Spleen (tissue), 11 donors: ENCODE measurements around the gene DLG5. TPM values are rescaled to one million over a fixed set of nuclear protein-coding genes. Genes with fewer than 3 reads are reported as not detected.

ENCODE experiments used
- DNase-seq: peaks from one replicate; pipeline ENCODE4 v3.0.0-alpha.2; 2020
- H3K27ac ChIP-seq, 8 donors: fragments of 200-600 bp; sonication (generic) in 7 of 8; 1 replicate in 4 of 8; 2 replicates in 4 of 8; pipeline versions ENCODE4 v1.5.0 to v1.8.0; 2016 to 2021; ENCODE audit warnings: inconsistent platforms in 4 of 8, mild to moderate bottlenecking in 4 of 8, moderate library complexity in 1 of 8
- H3K27me3 ChIP-seq, 7 donors: fragments of 200-600 bp; sonication (generic) in 6 of 7; replicated peaks in 1 of 7; 1 replicate in 4 of 7; 2 replicates in 3 of 7; pipeline versions ENCODE4 v1.5.0 to v1.8.0; 2016 to 2021; ENCODE audit warnings: inconsistent platforms in 3 of 7, mild to moderate bottlenecking in 1 of 7
- H3K36me3 ChIP-seq, 6 donors: fragments of 200-600 bp; sonication (generic) in 5 of 6; 1 replicate in 4 of 6; 2 replicates in 2 of 6; pipeline versions ENCODE4 v1.5.0 to v1.8.0; 2016 to 2021; ENCODE audit warnings: inconsistent platforms in 2 of 6
- H3K4me1 ChIP-seq, 6 donors: fragments of 200-600 bp; sonication (generic) in 5 of 6; 1 replicate in 3 of 6; 2 replicates in 3 of 6; pipeline versions ENCODE4 v1.5.0 to v1.8.0; 2016 to 2021; ENCODE audit warnings: inconsistent platforms in 3 of 6
- H3K4me3 ChIP-seq, 8 donors: fragments of 200-600 bp; sonication (generic) in 7 of 8; 1 replicate in 4 of 8; 2 replicates in 4 of 8; pipeline versions ENCODE4 v1.5.0 to v1.8.0; 2016 to 2021; ENCODE audit warnings: inconsistent platforms in 4 of 8, mild to moderate bottlenecking in 4 of 8, moderate library complexity in 2 of 8
- H3K9me3 ChIP-seq, 8 donors: fragments of 200-600 bp; sonication (generic) in 7 of 8; 1 replicate in 4 of 8; 2 replicates in 4 of 8; pipeline versions ENCODE4 v1.5.0 to v1.8.0; 2016 to 2021; ENCODE audit warnings: inconsistent platforms in 4 of 8
- POLR2A ChIP-seq, 3 donors: fragments of 450-650 bp; IDR thresholded peaks; one replicate each; pipeline ENCODE4 v1.5.1; 2017; ENCODE audit warnings: antibody characterized with exemption in 3 of 3, mild to moderate bottlenecking in 1 of 3
- POLR2AphosphoS5 ChIP-seq, 3 donors: sonication (generic); formaldehyde crosslinking; IDR thresholded peaks; one replicate each; pipeline ENCODE4 v1.5.1; 2017; ENCODE audit warnings: antibody characterized with exemption in 3 of 3
- WGBS, 5 donors: extraction: QIAGEN DNeasy Blood & Tissue Kit in 3 of 5; methylation state at CpG; one replicate each; pipeline versions ENCODE4 v1.1.5 to v1.1.7; 2013 to 2018; 5-methylcytosine and 5-hydroxymethylcytosine counted together
- intact Hi-C: fragments of 100-400 bp; cut with DNase I; formaldehyde crosslinking; loops from one replicate; pipeline ENCODE4 v1.15.0; 2023; ENCODE audit warnings: low total_unique reads
- polyA plus RNA-seq, 3 donors: library from polyadenylated mRNA; stranded (reverse); fragments of 200-250 nt; gene quantifications; one replicate each; pipeline ENCODE4 v1.2.1, GENCODE V29; 2013
- total RNA-seq, 7 donors: library from RNA; depleted of rRNA in 3 of 7; stranded (reverse); fragments of >200 nt in 3 of 7; fragmentation: NEBNext Ultra II Directional in 4 of 7; extraction: Animal tissue kit (Norgen Biotek cat#: 25700) in 4 of 7; gene quantifications; one replicate each; pipeline versions ENCODE4 v1.1.0 to v1.2.1, GENCODE V29; 2016 to 2021
- TF ChIP-seq, protein P1 (sequence below), 11 experiments: fragments of 200-600 bp in 7 of 11; fragments of 450-650 bp in 4 of 11; sonication (generic) in 4 of 11; IDR thresholded peaks in 8 of 11; conservative IDR thresholded peaks in 3 of 11; 1 replicate in 7 of 11; 2 replicates in 4 of 11; pipeline versions ENCODE4 v1.4.0 to v1.8.0; 2016 to 2021; ENCODE audit warnings: antibody characterized with exemption in 11 of 11, inconsistent platforms in 4 of 11, mild to moderate bottlenecking in 1 of 11
- donor health status: healthy with polysubstance abuse.
- donor health status: DM: no; HTN: no; CAD: no; lungs with moderate emphysema.
- donor health status: DM: no; HTN: no; CAD: no.
- donor health status: Bipolar disorder and iron deficiency.
- donor health status: healthy.
- donor health status: DM: no; HTN: no; CAD: no.
- donor health status: DM: yes; HTN: yes; CAD: no.

The DLG5 gene
- total and polyA plus RNA-seq, 10 donors, result 2.0 to 14.4 (median 8.8) TPM

DNA sequence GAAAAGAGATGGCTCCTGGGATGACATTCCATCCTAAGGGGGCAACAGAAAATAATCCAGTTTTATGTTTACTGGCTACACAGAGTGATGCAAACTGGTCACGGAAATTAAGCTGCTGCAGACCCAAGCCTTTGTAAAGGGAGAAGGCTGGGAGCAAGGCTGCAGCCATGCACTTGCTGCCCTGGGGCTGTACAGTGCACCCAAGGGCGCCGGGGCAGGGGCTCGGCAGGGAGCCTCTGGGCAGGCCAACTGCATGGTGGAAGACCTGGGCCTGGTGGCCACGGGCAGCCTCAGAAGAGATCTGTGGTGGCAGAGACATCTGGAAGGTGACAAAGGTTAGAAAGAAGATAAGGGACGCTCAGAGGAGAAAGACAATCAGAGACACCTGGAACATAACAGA, 113.8 kb downstream of the DLG5 start:
- WGBS, 5 donors, result 84 to 98% (median 94%) methylated on average over 6 of the region's 6 CpGs
- no peak overlapping the region for H3K27ac ChIP-seq
- no peaks in the 10 kb centered on the region for H3K27me3 ChIP-seq
- H3K4me3 ChIP-seq, result no peak overlapping the region
- intact Hi-C loops, result no loop called here
- no peak for TF ChIP-seq POLR2A (IDR thresholded peaks at IDR 0.05)
- no peak for DNase-seq
- H3K36me3 ChIP-seq, result peaks cover 0 to 86% (median 16%) of the 10 kb centered on the region in 6 donors
- no peaks in the 10 kb centered on the region for H3K9me3 ChIP-seq
- no peaks in the 10 kb centered on the region for H3K4me1 ChIP-seq

DNA sequence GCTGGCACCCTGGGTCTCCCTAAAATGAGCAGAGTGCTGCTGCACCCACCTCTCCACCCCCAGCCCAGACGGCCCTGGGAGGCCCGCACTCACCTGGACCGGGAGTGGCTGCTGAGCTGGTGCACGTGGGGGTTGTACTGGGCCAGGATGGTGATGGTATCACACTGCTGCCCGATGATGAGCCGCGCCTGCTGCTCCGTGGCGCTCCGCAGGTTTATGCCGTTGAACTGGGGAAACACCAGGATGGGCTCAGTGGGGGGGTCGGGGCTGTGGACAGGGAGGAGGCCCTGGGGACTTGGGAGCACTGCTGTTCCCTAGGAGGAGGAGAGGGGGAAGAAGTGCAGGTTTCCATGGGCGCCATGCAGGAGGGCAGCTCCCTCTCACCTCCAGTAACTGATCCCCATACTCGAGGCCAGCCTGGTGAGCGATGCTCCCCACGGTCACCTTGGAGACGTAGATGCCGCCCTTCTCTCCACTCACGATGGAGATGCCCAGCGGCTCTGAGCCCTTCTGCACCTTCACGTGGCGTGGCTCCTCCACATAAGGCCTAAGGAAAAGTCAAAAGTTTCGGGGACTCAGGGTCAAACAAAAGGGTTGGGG, 114.6 kb downstream of the DLG5 start:
- no peak for TF ChIP-seq POLR2AphosphoS5 (IDR thresholded peaks at IDR 0.05)
- TF ChIP-seq, protein P1, sequence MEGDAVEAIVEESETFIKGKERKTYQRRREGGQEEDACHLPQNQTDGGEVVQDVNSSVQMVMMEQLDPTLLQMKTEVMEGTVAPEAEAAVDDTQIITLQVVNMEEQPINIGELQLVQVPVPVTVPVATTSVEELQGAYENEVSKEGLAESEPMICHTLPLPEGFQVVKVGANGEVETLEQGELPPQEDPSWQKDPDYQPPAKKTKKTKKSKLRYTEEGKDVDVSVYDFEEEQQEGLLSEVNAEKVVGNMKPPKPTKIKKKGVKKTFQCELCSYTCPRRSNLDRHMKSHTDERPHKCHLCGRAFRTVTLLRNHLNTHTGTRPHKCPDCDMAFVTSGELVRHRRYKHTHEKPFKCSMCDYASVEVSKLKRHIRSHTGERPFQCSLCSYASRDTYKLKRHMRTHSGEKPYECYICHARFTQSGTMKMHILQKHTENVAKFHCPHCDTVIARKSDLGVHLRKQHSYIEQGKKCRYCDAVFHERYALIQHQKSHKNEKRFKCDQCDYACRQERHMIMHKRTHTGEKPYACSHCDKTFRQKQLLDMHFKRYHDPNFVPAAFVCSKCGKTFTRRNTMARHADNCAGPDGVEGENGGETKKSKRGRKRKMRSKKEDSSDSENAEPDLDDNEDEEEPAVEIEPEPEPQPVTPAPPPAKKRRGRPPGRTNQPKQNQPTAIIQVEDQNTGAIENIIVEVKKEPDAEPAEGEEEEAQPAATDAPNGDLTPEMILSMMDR (IDR thresholded peaks at IDR 0.05 in 8 of 11, conservative IDR thresholded peaks at IDR 0.05 in 3 of 11), result no peak
- TF ChIP-seq POLR2A (IDR thresholded peaks at IDR 0.05), result no peak
- Histone ChIP-seq H3K4me3 (no peak overlapping the region), H3K36me3 (peaks cover 0 to 86% (median 14%) of the 10 kb centered on the region in 6 donors), H3K4me1 (no peaks in the 10 kb centered on the region), H3K27ac (no peak overlapping the region), H3K27me3 (no peaks in the 10 kb centered on the region), H3K9me3 (no peaks in the 10 kb centered on the region)
- intact Hi-C loops, result no loop called here
- WGBS, 5 donors, result 86 to 96% (median 95%) methylated on average over 17 to 23 of the region's 23 CpGs
- no peak for DNase-seq

DNA sequence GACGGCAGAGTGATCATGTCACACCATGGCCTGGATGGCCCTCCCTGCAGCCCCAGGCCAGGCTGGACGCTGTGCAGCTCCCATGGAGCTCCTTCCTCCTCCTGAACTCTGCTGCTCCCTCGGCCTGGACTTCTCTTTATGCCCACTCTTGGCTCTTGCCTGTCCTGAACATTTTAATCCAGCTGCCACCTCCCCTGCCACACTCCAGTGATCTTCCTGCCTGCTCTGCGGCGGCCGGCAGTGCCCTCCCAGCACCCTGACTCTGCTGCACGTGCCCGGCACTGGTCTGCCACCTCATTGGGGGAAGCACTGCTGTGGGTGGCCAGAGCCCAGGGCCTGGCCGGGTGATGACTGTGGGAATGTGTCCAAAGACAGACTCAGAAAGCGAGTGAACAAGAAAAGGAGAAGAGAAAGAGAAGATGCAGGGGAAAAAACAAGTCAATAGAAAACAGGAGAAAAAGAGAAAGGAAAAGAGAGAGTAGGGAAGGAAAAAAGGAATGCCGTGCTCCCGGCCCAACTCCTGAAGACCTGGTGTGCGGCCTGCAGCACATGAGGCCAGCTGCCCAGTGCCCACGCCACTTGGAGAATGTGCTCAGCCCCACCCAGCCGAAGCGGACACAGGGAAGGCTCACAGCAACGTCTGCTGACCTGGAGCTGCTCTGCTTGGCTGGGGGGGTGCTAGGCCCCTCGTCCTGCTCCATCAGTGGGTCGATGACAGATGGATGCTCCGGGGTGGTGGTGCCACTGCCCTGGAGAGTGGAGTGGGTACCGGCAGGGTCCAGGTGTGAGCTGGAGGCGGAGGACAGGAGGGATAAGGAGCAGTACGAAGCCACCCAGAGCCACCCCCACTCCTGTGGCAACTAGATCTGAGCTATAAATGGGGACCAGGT, 115.9 kb downstream of the DLG5 start:
- Histone ChIP-seq H3K27ac (no peak overlapping the region), H3K4me3 (no peak overlapping the region), H3K9me3 (no peaks in the 10 kb centered on the region), H3K4me1 (no peaks in the 10 kb centered on the region), H3K27me3 (no peaks in the 10 kb centered on the region), H3K36me3 (peaks cover 0 to 86% (median 10%) of the 10 kb centered on the region in 6 donors)
- no peak for TF ChIP-seq POLR2AphosphoS5 (IDR thresholded peaks at IDR 0.05)
- TF ChIP-seq, protein P1 (IDR thresholded peaks at IDR 0.05 in 8 of 11, conservative IDR thresholded peaks at IDR 0.05 in 3 of 11), result no peak
- TF ChIP-seq POLR2A (IDR thresholded peaks at IDR 0.05), result no peak
- DNase-seq, result no peak
- intact Hi-C loops, result no loop called here
- 86 to 96% (median 93%) methylated on average over 22 to 23 of the region's 23 CpGs for WGBS, 5 donors

DNA sequence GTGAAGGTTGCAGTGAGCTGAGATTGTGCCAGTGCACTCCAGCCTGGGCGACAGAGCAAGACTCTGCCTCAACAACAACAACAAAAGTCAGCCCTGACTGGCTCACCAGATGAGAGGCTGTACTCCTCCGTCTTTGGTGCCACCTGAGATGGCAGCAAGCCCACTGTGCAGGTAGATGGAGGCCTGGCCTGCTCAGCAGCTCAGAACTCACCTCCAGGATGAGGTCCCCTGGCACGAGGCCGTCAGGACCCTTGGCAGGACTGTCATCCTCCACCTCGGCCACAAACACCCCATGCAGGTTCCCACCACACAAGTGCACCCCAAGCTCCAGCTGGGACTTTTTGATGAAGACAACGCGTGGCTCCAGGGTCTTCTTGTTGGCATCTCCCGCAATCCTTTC, 117.2 kb downstream of the DLG5 start:
- DNase-seq, result no peak
- intact Hi-C loops, result no loop called here
- 87 to 96% (median 94%) methylated on average over 8 of the region's 8 CpGs for WGBS, 5 donors
- no peak overlapping the region for H3K4me3 ChIP-seq
- no peaks in the 10 kb centered on the region for H3K9me3 ChIP-seq
- H3K4me1 ChIP-seq, result no peaks in the 10 kb centered on the region
- TF ChIP-seq, protein P1 (IDR thresholded peaks at IDR 0.05 in 8 of 11, conservative IDR thresholded peaks at IDR 0.05 in 3 of 11), result no peak
- TF ChIP-seq POLR2A (IDR thresholded peaks at IDR 0.05) (no peak), POLR2AphosphoS5 (IDR thresholded peaks at IDR 0.05) (no peak)
- H3K27me3 ChIP-seq, result no peaks in the 10 kb centered on the region
- H3K27ac ChIP-seq, result no peak overlapping the region
- H3K36me3 ChIP-seq, result peaks cover 0 to 88% (median 17%) of the 10 kb centered on the region in 6 donors
